Thyroid gland (tissue), 4 donors: ENCODE data around the gene NGLY1.

ENCODE experiments used
- CTCF ChIP-seq, 6 experiments: fragments of 200-600 bp in 3 of 6; fragments of 450-650 bp in 3 of 6; sonication (generic) in 3 of 6; IDR thresholded peaks; one replicate each; pipeline ENCODE4 v1.5.1; 2016 to 2019; ENCODE audit warnings: antibody characterized with exemption in 6 of 6, mild to moderate bottlenecking in 2 of 6, inconsistent platforms in 1 of 6, moderate library complexity in 1 of 6
- POLR2A ChIP-seq, 2 donors: fragments of 450-650 bp; IDR thresholded peaks; one replicate each; pipeline ENCODE4 v1.6.1; 2017; ENCODE audit warnings: antibody characterized with exemption in 2 of 2, mild to moderate bottlenecking in 2 of 2, moderate library complexity in 1 of 2

- TF ChIP-seq CTCF (IDR thresholded peaks at IDR 0.05) (no peak), POLR2A (IDR thresholded peaks at IDR 0.05) (no peak)
Observed at GRCh38 chr3:25747033-25747432, 36.2 kb downstream of the NGLY1 start.
